Hematopoietic multipotent progenitor cell treated with erythropoietin and hydrocortisone succinate and interleukin-3 and kit ligand, for 6 days (in vitro differentiated cells): ENCODE measurements around the gene SLC26A8.
"Not testable (repeated sequence)": the region's sequence is repeated elsewhere in the genome, so short reads cannot be mapped to it uniquely, and the experiment has no call there.

Experiments used
- DNase-seq: peaks from one replicate; pipeline ENCODE4 v3.0.0-alpha.2; 2015

The SLC26A8 gene

DNA sequence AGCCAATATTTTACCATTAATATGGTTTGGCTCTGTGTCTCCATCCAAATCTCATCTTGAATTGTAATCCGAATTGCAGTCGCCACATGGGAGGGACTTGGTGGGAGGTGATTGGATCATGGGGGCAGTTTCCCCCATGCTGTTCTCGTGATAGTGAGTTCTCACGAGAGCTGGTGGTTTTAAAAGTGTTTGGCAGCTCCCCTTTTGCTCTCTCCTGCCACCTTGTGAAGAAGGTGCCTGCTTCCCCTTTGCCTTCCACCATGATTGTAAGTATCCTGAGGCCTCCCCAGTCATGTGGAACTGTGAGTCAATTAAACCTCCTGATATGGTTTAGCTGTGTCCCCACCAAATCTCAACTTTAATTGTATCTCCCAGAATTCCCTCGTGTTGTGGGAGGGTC lies 85.2 kb downstream of the SLC26A8 start:
- DNase-seq = not testable (repeated sequence)

DNA sequence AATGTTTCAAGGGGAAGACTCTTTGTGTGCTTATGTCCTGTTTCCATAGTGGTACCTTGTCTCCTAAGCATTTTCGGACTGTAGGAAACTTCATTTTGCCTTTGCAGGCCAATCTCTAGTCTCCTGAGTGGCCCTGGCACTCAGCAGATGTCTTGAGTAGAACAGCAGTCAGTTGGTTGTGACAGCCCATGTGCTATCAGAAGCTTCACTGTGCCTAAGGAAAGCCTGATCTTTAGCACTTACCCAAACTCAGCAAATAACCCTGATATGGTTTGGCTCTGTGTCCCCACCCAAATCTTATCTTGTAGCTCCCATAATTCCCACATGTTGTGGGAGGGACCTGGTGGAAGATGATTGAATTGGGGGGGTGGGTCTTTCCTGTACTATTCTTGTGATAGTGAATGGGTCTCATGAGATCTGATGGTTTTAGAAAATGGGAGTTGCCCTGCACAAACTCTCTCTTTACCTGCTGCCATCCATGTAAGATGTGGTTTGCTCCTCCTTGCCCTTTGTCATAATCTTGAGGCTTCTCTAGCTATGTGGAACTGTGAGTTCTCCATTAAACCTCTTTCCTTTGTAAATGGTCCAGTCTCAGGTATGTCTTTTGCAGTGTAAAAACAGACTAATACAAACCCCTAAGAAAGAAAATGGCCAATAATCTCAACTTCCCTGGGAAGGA lies 87.6 kb downstream of the SLC26A8 start:
- peak; percentile 47 for DNase-seq

- DNase-seq = no peak
These were observed 89.0 kb downstream of the SLC26A8 start for GRCh38 chr6:35935469-35935868.

- no peak for DNase-seq
These were observed 90.6 kb downstream of the SLC26A8 start for GRCh38 chr6:35933844-35934243.

- not testable (repeated sequence) for DNase-seq
These were observed 92.6 kb downstream of the SLC26A8 start for GRCh38 chr6:35931873-35932272.

DNA sequence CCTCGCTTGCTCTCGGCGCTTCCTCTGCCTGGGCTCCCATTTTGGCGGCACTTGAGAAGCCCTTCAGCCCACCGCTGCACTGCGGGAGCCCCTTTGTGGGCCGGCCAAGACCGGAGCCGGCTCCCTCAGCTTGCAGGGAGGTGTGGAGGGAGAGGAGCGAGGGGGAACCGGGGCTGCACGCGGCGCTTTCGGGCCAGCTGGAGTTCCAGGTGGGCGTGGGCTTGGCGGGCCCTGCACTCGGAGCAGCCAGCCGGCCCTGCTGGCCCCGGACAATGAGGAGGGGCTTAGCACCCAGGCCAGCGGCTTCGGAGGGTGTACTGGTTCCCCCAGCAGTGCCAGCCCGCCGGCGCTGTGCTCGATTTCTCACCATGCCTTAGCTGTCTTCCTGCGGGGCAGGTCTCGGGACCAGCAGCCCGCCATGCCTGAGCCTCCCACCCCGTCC lies 93.3 kb downstream of the SLC26A8 start:
- no peak for DNase-seq

DNA sequence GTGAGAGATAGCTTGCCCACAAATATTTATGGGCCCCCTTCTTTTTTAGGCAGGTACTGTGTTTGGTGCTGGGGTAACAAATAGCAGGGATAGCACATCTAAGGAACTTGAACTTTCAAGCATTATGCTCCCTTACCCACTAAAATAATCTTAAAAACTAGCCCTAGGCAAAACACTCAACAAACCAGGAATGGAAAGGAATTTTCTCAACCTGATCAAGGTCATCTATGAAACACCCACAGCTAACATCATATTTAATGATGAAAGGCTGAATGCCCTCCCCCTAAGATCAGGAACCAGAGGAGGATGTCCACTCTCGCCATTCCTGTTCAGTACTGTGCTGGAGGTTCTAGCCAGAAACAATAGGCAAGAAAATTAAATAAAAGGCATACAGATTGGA lies 94.8 kb downstream of the SLC26A8 start:
- DNase-seq = no peak

DNA sequence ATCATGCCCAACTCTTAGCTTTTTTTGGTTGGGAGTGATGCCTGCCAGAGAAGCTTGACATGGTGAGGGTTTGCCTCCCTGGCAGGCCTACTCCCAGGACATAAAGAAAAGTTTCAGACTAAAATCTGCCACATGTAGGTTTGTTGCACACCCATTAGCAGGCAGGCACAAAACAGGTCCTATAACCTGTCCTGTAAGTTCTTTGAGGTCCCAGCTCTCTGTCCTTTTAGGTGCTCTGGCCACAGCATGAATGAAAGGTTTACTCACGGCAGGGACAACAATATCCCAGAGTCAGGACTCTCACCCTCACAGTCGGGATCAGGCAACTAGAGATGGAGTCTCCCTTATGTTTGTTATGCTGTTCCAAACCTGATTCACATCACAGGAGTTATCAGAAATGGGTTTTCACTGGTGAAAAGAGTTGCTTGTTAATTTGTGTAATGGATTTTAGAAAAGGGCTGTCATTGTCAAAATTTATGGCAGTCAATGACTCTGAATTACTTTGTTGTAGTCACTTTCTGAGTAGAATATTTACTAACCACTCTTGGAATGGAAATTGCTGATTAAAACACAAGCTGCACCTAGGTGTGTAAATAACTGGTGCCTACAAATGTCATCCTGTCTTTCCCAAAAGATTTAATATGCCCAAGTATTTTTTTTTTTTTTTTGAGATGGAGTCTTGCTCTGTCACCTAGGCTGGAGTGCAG lies 97.8 kb downstream of the SLC26A8 start:
- no peak for DNase-seq

GRCh38 chr6:35925961-35926360 lies 98.5 kb downstream of the SLC26A8 start:
- DNase-seq = no peak

DNA sequence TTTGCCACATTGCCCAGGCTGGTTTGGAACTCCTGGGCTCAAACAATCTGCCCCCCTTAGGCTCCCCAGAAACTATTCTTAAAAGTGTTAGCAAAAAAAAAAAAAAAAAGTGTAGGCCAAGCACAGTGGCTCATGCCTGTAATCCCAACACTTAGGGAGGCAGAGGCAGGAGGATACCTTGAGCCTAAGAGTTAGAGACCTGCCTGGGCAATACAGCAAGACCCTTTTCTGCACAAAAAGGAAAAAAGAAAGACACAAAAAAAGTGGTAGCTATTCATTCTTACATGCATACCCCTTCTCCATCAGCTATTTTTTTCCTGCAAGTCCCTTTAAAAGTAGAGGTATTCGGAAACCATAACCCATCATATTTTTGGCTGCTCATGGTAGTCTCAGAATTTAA lies 100.3 kb downstream of the SLC26A8 start:
- no peak for DNase-seq

GRCh38 chr6:35922139-35922554 lies 102.3 kb downstream of the SLC26A8 start:
- DNase-seq = no peak

DNA sequence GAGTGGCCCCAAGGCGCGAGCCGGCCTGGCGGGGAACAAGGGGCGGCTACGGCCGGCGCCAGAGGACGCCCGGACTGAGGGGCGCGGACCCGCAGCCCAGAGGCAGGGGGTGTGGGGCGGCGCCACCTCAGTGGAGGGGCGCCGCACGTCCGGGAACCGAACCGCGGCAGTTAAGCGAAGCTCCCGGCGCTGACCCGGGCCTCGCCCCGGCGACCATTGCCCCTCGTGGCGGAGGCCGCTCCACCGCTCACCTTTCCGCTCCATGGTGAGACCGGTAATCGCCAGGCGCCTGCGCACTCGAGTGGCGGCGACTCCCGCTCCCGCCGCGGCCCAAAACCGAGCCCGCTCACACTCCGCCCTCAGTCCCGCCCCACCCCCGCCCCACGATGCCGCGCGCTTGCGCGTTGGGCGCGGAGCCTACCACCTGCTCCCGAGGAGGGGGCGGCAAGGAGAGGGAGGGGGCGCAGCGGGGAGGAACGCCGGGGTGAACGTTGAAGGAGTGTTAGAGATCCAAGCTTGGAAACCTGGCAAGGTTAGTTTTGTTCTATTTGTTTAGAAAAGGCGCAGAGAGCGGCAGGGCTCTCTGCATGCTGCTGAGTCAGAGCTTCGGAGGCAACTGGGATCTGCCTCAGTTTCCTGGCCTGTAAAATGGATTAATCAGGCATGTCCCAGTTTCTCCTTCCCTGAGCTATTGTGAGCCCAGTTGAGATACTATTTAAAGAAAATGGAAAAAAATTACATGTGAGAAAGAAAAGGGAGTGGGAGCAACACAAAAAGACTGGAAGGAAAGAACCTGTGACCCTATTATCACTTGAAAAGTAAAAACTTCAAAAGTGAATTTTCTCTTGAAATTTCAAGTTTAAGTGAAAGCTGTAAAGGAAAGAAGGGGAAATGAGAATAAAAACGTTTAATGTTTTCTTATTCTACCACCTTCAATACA lies 103.4 kb downstream of the SLC26A8 start, which contains the start of gene SRPK1:
TSS of gene SRPK1 (minus strand) at position 306 of the 940 bp plus-strand sequence. CDS start at position 264, 42 bp downstream.
- DNase-seq = peak; percentile 94

DNA sequence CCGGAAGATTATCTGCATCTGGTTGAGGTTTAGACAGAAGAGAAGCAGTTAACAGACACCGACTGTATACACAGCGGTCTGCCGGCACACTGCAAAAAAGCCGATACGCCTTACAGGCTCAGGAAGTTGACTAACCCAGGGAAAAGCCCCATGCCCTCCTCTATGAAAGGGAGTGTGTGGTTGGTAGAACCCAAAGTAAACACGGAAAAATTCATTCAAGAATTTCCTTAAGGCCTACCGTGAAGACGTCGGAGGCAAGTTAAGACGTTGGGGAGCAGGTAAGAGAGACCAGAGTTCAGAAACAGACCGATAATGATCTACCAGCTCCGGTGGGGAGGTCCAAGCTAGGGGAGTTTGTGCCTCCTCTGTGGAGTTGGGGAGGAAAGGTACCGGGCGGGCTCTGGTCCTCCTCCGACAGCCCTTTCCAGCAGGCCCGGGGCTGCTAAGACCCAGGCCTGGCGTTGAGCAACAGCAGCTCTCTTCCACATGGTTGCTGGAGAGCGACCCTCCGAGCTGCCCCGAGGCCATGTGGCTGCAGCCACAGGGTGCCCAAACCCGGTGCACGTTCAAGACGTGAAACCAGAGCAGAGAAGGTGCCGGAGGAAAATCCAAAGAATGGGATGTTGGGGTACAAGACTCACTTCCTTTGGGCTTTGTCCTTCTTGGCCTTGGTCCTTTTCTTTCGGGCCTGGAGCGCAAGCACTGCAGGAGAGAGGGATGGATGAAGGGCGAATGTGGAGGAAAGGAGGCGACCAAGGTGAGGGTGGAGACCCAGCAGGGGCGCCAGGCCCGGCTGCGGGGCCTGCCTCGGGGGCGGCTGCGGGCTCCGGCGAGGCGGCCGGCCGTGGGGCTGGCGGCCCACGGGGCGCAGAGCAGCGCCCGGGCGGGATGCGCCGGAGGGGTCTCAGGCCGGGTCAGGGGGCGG lies 104.4 kb downstream of the SLC26A8 start:
- DNase-seq = peak; percentile 65

DNA sequence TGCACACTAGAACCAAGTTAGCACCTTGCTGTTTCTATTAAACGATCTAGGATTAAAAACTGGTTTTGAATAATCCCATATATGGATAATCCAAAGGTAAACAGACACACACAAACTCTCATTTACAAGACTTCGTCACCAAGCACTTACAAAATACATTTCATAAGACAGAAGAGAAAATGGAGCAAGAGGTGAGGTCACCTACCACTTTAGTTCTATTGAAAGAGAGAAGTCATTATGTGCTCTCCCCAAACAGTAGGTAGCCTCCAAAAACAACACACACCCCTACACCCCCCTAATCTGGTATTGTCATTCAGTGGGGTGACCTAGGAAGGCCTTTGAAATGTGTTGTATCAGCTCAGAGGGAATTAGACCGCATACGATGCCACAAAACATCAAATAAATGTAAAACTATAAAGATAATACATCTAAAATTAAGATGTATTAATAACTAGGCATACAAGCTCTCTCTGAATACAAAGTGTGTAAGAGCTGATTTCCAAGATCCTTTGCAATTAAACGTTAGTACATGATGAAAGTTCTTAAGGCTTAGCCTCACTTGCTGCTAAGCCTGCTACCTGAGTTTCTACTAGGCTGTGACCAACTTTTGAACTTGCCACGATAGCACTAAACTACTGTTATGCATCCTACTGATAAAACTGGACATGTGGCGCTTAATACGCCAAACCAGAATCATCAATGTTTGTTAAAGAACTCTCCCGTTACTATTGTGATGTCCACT lies 105.2 kb downstream of the SLC26A8 start:
- DNase-seq = peak; percentile 62

- DNase-seq = not testable (repeated sequence)
These were observed 107.5 kb downstream of the SLC26A8 start for GRCh38 chr6:35916893-35917292.

GRCh38 chr6:35916056-35916455 lies 108.4 kb downstream of the SLC26A8 start:
- DNase-seq = no peak

GRCh38 chr6:35914536-35914935 lies 109.9 kb downstream of the SLC26A8 start:
- no peak for DNase-seq

- no peak for DNase-seq
These were observed 112.4 kb downstream of the SLC26A8 start for GRCh38 chr6:35911871-35912653.

- DNase-seq = not testable (repeated sequence)
These were observed 114.9 kb downstream of the SLC26A8 start for GRCh38 chr6:35909571-35909970.

- DNase-seq = not testable (repeated sequence)
These were observed 115.6 kb downstream of the SLC26A8 start for GRCh38 chr6:35908753-35909401.
